ENCODE results near the gene ACVRL1. TPM values are rescaled to one million over a fixed set of nuclear protein-coding genes. Genes with fewer than 3 reads are reported as not detected.
A peak's percentile ranks its signal among the peaks of the same experiment; 100 is the strongest.

Gene ACVRL1
- total and polyA plus RNA-seq, 9 of the 15 experiments (the other 6 are each of a cell fraction or from before 2014, with no cell fraction given), result 0.07 to 1.4 (median 0.30) TPM

DNA sequence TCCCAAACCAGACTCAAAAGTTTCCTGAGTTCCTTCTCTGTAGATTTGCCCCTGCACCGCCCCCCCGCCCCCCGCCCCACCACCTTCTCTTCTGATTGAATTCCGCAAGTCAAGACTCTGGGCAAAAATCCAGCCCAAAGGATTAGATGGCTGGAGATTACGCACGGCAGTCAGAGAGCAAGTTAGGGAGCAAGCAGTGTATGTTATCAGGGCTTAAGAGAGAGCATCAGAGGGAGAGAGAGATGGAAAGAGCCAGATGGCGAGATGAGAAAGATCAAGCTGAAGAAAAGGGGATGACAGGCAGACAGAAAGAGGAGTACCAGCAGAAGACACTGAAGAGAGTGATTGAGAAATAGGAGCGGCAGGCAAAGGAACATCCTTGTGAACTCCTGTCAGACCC is 33.3 kb upstream of the ACVRL1 start (continued):
- TF ChIP-seq BACH1 (tag; IDR thresholded peaks at IDR 0.05) (no peak), ZNF76 (CRISPR knock-in tag; IDR thresholded peaks at IDR 0.05; ENCODE audit: borderline replicate concordance) (no peak), ZNF79 (CRISPR knock-in tag; IDR thresholded peaks at IDR 0.05; ENCODE audit: low read depth) (no peak), MTA1 (IDR thresholded peaks at IDR 0.05; ENCODE audit: borderline replicate concordance) (peak; percentile 60; the same call in 1 of the 2 replicates), DPF2 (IDR thresholded peaks at IDR 0.05) (0 out of 2 replicates have a peak, but pooled peaks have one; percentile 17), PCBP1 (IDR thresholded peaks at IDR 0.05; ENCODE audit: low read depth, low read length, poor library complexity, severe bottlenecking) (no peak), ZNF668 (CRISPR knock-in tag; IDR thresholded peaks at IDR 0.05) (no peak), HDAC3 (IDR thresholded peaks at IDR 0.05; ENCODE audit: borderline replicate concordance, partially characterized antibody) (no peak), FOSL1 (tag; conservative IDR thresholded peaks at IDR 0.05) (0 out of 2 replicates have a peak, but pooled peaks have one; percentile 1), HDAC1 (IDR thresholded peaks at IDR 0.05) (peak in 1 of 2 experiments; percentile 70; a peak in 2 of 4 replicates), NFIC (IDR thresholded peaks at IDR 0.05) (peak; percentile 71), HMG20A (CRISPR knock-in tag; conservative IDR thresholded peaks at IDR 0.05) (no peak), ARID1B (IDR thresholded peaks at IDR 0.05) (peak; percentile 44; the same call in 1 of the 2 replicates), HDAC2 (IDR thresholded peaks at IDR 0.05) (peak; percentile 28; the same call in 1 of the 2 replicates)
- TF ChIP-seq, protein P1, sequence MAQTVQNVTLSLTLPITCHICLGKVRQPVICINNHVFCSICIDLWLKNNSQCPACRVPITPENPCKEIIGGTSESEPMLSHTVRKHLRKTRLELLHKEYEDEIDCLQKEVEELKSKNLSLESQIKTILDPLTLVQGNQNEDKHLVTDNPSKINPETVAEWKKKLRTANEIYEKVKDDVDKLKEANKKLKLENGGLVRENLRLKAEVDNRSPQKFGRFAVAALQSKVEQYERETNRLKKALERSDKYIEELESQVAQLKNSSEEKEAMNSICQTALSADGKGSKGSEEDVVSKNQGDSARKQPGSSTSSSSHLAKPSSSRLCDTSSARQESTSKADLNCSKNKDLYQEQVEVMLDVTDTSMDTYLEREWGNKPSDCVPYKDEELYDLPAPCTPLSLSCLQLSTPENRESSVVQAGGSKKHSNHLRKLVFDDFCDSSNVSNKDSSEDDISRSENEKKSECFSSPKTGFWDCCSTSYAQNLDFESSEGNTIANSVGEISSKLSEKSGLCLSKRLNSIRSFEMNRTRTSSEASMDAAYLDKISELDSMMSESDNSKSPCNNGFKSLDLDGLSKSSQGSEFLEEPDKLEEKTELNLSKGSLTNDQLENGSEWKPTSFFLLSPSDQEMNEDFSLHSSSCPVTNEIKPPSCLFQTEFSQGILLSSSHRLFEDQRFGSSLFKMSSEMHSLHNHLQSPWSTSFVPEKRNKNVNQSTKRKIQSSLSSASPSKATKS (CRISPR knock-in tag; IDR thresholded peaks at IDR 0.05), result no peak
- TF ChIP-seq, protein P2, sequence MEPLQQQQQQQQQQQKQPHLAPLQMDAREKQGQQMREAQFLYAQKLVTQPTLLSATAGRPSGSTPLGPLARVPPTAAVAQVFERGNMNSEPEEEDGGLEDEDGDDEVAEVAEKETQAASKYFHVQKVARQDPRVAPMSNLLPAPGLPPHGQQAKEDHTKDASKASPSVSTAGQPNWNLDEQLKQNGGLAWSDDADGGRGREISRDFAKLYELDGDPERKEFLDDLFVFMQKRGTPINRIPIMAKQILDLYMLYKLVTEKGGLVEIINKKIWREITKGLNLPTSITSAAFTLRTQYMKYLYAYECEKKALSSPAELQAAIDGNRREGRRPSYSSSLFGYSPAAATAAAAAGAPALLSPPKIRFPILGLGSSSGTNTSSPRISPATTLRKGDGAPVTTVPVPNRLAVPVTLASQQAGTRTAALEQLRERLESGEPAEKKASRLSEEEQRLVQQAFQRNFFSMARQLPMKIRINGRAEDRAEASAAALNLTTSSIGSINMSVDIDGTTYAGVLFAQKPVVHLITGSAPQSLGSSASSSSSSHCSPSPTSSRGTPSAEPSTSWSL (CRISPR knock-in tag; IDR thresholded peaks at IDR 0.05; ENCODE audit: borderline replicate concordance), result no peak
- TF ChIP-seq, protein P3, sequence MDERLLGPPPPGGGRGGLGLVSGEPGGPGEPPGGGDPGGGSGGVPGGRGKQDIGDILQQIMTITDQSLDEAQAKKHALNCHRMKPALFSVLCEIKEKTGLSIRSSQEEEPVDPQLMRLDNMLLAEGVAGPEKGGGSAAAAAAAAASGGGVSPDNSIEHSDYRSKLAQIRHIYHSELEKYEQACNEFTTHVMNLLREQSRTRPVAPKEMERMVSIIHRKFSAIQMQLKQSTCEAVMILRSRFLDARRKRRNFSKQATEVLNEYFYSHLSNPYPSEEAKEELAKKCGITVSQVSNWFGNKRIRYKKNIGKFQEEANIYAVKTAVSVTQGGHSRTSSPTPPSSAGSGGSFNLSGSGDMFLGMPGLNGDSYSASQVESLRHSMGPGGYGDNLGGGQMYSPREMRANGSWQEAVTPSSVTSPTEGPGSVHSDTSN (CRISPR knock-in tag; IDR thresholded peaks at IDR 0.05; ENCODE audit: low read depth), result no peak
- TF ChIP-seq, protein P3 (tag; conservative IDR thresholded peaks at IDR 0.05; ENCODE audit: low read depth), result peak; percentile 58
- TF ChIP-seq, protein P4, sequence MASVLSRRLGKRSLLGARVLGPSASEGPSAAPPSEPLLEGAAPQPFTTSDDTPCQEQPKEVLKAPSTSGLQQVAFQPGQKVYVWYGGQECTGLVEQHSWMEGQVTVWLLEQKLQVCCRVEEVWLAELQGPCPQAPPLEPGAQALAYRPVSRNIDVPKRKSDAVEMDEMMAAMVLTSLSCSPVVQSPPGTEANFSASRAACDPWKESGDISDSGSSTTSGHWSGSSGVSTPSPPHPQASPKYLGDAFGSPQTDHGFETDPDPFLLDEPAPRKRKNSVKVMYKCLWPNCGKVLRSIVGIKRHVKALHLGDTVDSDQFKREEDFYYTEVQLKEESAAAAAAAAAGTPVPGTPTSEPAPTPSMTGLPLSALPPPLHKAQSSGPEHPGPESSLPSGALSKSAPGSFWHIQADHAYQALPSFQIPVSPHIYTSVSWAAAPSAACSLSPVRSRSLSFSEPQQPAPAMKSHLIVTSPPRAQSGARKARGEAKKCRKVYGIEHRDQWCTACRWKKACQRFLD (CRISPR knock-in tag; IDR thresholded peaks at IDR 0.05), result no peak
- TF ChIP-seq, protein P5, sequence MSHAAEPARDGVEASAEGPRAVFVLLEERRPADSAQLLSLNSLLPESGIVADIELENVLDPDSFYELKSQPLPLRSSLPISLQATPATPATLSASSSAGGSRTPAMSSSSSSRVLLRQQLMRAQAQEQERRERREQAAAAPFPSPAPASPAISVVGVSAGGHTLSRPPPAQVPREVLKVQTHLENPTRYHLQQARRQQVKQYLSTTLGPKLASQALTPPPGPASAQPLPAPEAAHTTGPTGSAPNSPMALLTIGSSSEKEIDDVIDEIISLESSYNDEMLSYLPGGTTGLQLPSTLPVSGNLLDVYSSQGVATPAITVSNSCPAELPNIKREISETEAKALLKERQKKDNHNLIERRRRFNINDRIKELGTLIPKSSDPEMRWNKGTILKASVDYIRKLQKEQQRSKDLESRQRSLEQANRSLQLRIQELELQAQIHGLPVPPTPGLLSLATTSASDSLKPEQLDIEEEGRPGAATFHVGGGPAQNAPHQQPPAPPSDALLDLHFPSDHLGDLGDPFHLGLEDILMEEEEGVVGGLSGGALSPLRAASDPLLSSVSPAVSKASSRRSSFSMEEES (CRISPR knock-in tag; IDR thresholded peaks at IDR 0.05), result no peak
